ENCODE measurements around the gene CD8B2.

- TF ChIP-seq CTCF (conservative IDR thresholded peaks at IDR 0.05; ENCODE audit: low read length), result no peak
- TF ChIP-seq EZH2phosphoT487 (IDR thresholded peaks at IDR 0.05; ENCODE audit: borderline replicate concordance, low read depth, low read length), result no peak
Measured at GRCh38 chr2:106546391-106546990, 59.3 kb downstream of the CD8B2 start.
